SU-DHL-6 (cell line): ENCODE measurements around the gene MARCKS.

Experiments used
- H2AFZ ChIP-seq: fragments of 200-600 bp; sonication (generic); 2 replicates; pipeline ENCODE4 v1.6.1; 2014; ENCODE audit warnings: low read depth, mild to moderate bottlenecking, moderate library complexity, mixed read lengths, antibody characterized with exemption, low read length; ENCODE audit not compliant: severe bottlenecking
- H3F3A ChIP-seq: fragments of 200-600 bp; shearing (Covaris generic); 2 replicates; pipeline ENCODE4 v1.6.0; 2016; ENCODE audit warnings: antibody characterized with exemption, mild to moderate bottlenecking; ENCODE audit not compliant: insufficient read depth
- H3K27ac ChIP-seq: fragments of 200-600 bp; sonication (generic); 2 replicates; pipeline ENCODE4 v1.5.1; 2016; ENCODE audit warnings: low read depth, mild to moderate bottlenecking, low read length, moderate library complexity, mixed read lengths
- H3K27me3 ChIP-seq: fragments of 200-600 bp; sonication (generic), shearing (Covaris generic); 2 replicates; pipeline ENCODE4 v1.6.0; 2014; ENCODE audit warnings: mild to moderate bottlenecking, low read length
- H3K36me3 ChIP-seq: fragments of 200-600 bp; sonication (generic); 2 replicates; pipeline ENCODE4 v1.6.1; 2014; ENCODE audit warnings: mild to moderate bottlenecking, low read length, mixed read lengths
- H3K4me2 ChIP-seq: fragments of 300-600, 200-600 bp; shearing (Covaris generic), sonication (generic); 2 replicates; pipeline ENCODE4 v1.6.0; 2014; ENCODE audit warnings: low read length, low read depth, mild to moderate bottlenecking; ENCODE audit not compliant: poor library complexity, severe bottlenecking
- H3K4me3 ChIP-seq: fragments of 200-600 bp; sonication (generic); 2 replicates; pipeline ENCODE4 v1.5.1; 2014; ENCODE audit warnings: antibody characterized with exemption, low read length, mild to moderate bottlenecking, mixed read lengths; ENCODE audit not compliant: insufficient read depth, poor library complexity, severe bottlenecking
- H3K79me2 ChIP-seq: fragments of 200-600 bp; sonication (generic); 2 replicates; pipeline ENCODE4 v1.6.1; 2014; ENCODE audit warnings: mild to moderate bottlenecking, low read length, moderate library complexity; ENCODE audit not compliant: insufficient read depth
- H3K9ac ChIP-seq: fragments of 200-600 bp; sonication (generic); 2 replicates; pipeline ENCODE4 v1.7.0; 2014; ENCODE audit warnings: mild to moderate bottlenecking, low read length
- H3K9me2 ChIP-seq: fragments of 200-600 bp; sonication (generic); replicated peaks from 2 replicates; pipeline ENCODE4 v1.6.1; 2014; ENCODE audit warnings: low read length; ENCODE audit not compliant: insufficient read depth
- H3K9me3 ChIP-seq: fragments of 200-600 bp; sonication (generic); 2 replicates; pipeline ENCODE4 v1.6.1; 2014; ENCODE audit warnings: low read length, mixed read lengths; ENCODE audit not compliant: insufficient read depth
- H4K20me1 ChIP-seq: fragments of 200-600 bp; sonication (generic); 2 replicates; pipeline ENCODE4 v1.6.1; 2014; ENCODE audit warnings: low read depth, mild to moderate bottlenecking, antibody characterized with exemption, low read length, moderate library complexity, mixed read lengths
- EZH2phosphoT487 ChIP-seq: fragments of 200-600 bp; sonication (generic), shearing (Covaris generic); conservative IDR thresholded peaks from 2 replicates; pipeline ENCODE4 v1.6.1; 2018; ENCODE audit warnings: mild to moderate bottlenecking, antibody characterized with exemption, low read length, moderate library complexity, mixed read lengths
- TF ChIP-seq, protein P1 (sequence below): fragments of 200-600 bp; sonication (generic); IDR thresholded peaks from one replicate; pipeline ENCODE4 v1.5.1; 2017; ENCODE audit warnings: antibody characterized with exemption, mild to moderate bottlenecking, low read length, moderate library complexity; ENCODE audit not compliant: insufficient read depth, poor library complexity, severe bottlenecking

MARCKS gene

GRCh38 chr6:113818578-113818977, 38.6 kb upstream of the MARCKS start:
- no peaks in the 10 kb centered on the region for H3K9me2 ChIP-seq
- H3K9me3 ChIP-seq, result no peaks in the 10 kb centered on the region
- H3K27me3 ChIP-seq, result no peaks in the 10 kb centered on the region
- TF ChIP-seq, protein P1, sequence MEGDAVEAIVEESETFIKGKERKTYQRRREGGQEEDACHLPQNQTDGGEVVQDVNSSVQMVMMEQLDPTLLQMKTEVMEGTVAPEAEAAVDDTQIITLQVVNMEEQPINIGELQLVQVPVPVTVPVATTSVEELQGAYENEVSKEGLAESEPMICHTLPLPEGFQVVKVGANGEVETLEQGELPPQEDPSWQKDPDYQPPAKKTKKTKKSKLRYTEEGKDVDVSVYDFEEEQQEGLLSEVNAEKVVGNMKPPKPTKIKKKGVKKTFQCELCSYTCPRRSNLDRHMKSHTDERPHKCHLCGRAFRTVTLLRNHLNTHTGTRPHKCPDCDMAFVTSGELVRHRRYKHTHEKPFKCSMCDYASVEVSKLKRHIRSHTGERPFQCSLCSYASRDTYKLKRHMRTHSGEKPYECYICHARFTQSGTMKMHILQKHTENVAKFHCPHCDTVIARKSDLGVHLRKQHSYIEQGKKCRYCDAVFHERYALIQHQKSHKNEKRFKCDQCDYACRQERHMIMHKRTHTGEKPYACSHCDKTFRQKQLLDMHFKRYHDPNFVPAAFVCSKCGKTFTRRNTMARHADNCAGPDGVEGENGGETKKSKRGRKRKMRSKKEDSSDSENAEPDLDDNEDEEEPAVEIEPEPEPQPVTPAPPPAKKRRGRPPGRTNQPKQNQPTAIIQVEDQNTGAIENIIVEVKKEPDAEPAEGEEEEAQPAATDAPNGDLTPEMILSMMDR, result no peak
- no peak for TF ChIP-seq EZH2phosphoT487
- no peak overlapping the region for H3K27ac ChIP-seq
- H3K9ac ChIP-seq, result no peak overlapping the region
- no peaks in the 10 kb centered on the region for H3K36me3 ChIP-seq
- no peaks in the 10 kb centered on the region for H3F3A ChIP-seq
- H4K20me1 ChIP-seq, result no peaks in the 10 kb centered on the region
- H3K79me2 ChIP-seq, result no peaks in the 10 kb centered on the region
- no peak overlapping the region for H3K4me2 ChIP-seq
- no peak overlapping the region for H2AFZ ChIP-seq
- H3K4me3 ChIP-seq, result no peak overlapping the region

DNA sequence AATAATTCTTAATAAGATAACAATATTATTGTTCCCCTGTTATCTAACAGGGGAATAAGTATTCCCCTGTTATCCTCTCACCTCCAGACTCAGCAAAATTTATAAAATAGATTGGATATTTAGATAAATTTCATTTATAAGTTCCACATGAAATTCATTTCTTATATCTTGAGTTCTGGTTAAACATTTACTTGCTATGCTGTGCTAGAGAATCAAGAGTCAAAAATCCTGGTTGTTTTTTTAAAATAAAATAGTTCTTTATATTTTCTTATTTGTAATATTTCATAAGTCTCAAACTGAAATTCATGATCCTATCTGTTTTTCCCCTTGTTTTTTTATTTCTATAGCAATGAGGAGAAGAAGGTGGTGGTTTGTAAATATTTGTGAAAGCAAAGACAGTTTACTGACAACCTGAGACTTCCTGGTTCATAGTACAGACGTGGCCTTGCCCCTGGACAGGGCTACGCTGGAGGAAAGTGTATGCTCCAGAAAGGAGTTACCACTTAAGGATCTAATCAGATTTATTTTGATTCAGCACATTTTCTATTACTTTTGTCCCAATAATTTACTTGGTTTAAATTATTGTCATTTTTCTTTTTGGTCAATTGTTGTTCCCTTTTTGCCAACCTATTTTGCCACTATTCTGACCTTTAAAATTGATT, 37.8 kb upstream of the MARCKS start:
- no peak overlapping the region for H3K27ac ChIP-seq
- H3K4me3 ChIP-seq, result no peak overlapping the region
- H3K27me3 ChIP-seq, result no peaks in the 10 kb centered on the region
- H3K36me3 ChIP-seq, result no peaks in the 10 kb centered on the region
- no peak for TF ChIP-seq EZH2phosphoT487
- TF ChIP-seq, protein P1, result no peak
- no peaks in the 10 kb centered on the region for H3K79me2 ChIP-seq
- no peak overlapping the region for H2AFZ ChIP-seq
- no peaks in the 10 kb centered on the region for H3F3A ChIP-seq
- H3K9me2 ChIP-seq, result no peaks in the 10 kb centered on the region
- no peak overlapping the region for H3K4me2 ChIP-seq
- H4K20me1 ChIP-seq, result no peaks in the 10 kb centered on the region
- no peak overlapping the region for H3K9ac ChIP-seq
- no peaks in the 10 kb centered on the region for H3K9me3 ChIP-seq

- Histone ChIP-seq H3K4me2 (no peak overlapping the region), H3K79me2 (no peaks in the 10 kb centered on the region), H3K27ac (no peak overlapping the region), H3K9me2 (no peaks in the 10 kb centered on the region), H2AFZ (no peak overlapping the region), H3K9ac (no peak overlapping the region), H3K9me3 (no peaks in the 10 kb centered on the region), H3K27me3 (no peaks in the 10 kb centered on the region), H4K20me1 (no peaks in the 10 kb centered on the region), H3F3A (no peaks in the 10 kb centered on the region), H3K36me3 (no peaks in the 10 kb centered on the region), H3K4me3 (no peak overlapping the region)
- TF ChIP-seq EZH2phosphoT487, result no peak
- TF ChIP-seq, protein P1, result no peak
These were observed 36.4 kb upstream of the MARCKS start for GRCh38 chr6:113820761-113821160.
